ENCODE results near the gene PLK3. TPM values are rescaled to one million over a fixed set of nuclear protein-coding genes. Genes with fewer than 3 reads are reported as not detected.

The PLK3 gene
- total RNA-seq, 2 experiments from 2014 or later = 43.1 to 48.9 TPM

GRCh38 chr1:44780583-44781121 is 19.5 kb upstream of the PLK3 start:
- CTCF ChIA-PET = no interaction called here
- Mint-ChIP-seq H3K27ac (no peak overlapping the region), H3K4me1 (peaks cover 60% of the 10 kb centered on the region), H3K9me3 (ENCODE audit: low read depth) (no peaks in the 10 kb centered on the region), H3K4me3 (no peak overlapping the region), H3K36me3 (peaks cover 63% of the 10 kb centered on the region), H3K27me3 (no peaks in the 10 kb centered on the region)
- ATAC-seq (no peak), DNase-seq (no peak)

- Mint-ChIP-seq H3K4me3 (peak overlapping the region; percentile 68), H3K27me3 (no peaks in the 10 kb centered on the region), H3K36me3 (peaks cover 34% of the 10 kb centered on the region), H3K4me1 (peaks cover 55% of the 10 kb centered on the region), H3K27ac (peak overlapping the region; percentile 84), H3K9me3 (ENCODE audit: low read depth) (no peaks in the 10 kb centered on the region)
- ATAC-seq = no peak
- no peak for DNase-seq
- CTCF ChIA-PET = interaction anchor here (1.0 to 6.9 kb wide), 11 partner anchors 8 to 520 kb away, joined by 3 to 60 read pairs (median 11); partner anchors contain the start of genes DYNLT4, EIF2B3, HECTD3 and PLK3
Measured at GRCh38 chr1:44783697-44784093, 16.5 kb upstream of the PLK3 start.

GRCh38 chr1:44784094-44785028 is 15.8 kb upstream of the PLK3 start:
- peaks cover 28% of the 10 kb centered on the region for H3K36me3 Mint-ChIP-seq
- CTCF ChIA-PET = interaction anchor here (0.6 to 6.9 kb wide), 17 partner anchors 9 to 519 kb away, joined by 3 to 60 read pairs (median 11); partner anchors contain the start of genes BTBD19, DYNLT4, EIF2B3 and HECTD3
- no peaks in the 10 kb centered on the region for H3K9me3 Mint-ChIP-seq (ENCODE audit: low read depth)
- ATAC-seq = peak; percentile 50
- H3K27me3 Mint-ChIP-seq = no peaks in the 10 kb centered on the region
- H3K4me3 Mint-ChIP-seq = peak overlapping the region; percentile 68
- H3K27ac Mint-ChIP-seq = peak overlapping the region; percentile 84
- peaks cover 50% of the 10 kb centered on the region for H3K4me1 Mint-ChIP-seq
- no peak for DNase-seq

- no peaks in the 10 kb centered on the region for H3K9me3 Mint-ChIP-seq (ENCODE audit: low read depth)
- no peaks in the 10 kb centered on the region for H3K27me3 Mint-ChIP-seq
- CTCF ChIA-PET = interaction anchor here (0.6 to 6.9 kb wide), 14 partner anchors 9 to 519 kb away, joined by 3 to 60 read pairs (median 11); partner anchors contain the start of genes BTBD19, DYNLT4, HECTD3 and PLK3
- peak overlapping the region; percentile 78 for H3K27ac Mint-ChIP-seq
- DNase-seq = no peak
- ATAC-seq = no peak
- peaks cover 52% of the 10 kb centered on the region for H3K4me1 Mint-ChIP-seq
- H3K36me3 Mint-ChIP-seq = peaks cover 23% of the 10 kb centered on the region
- H3K4me3 Mint-ChIP-seq = peak overlapping the region; percentile 66
Measured at GRCh38 chr1:44785029-44785380, 15.2 kb upstream of the PLK3 start.

- ATAC-seq (no peak), DNase-seq (no peak)
- Mint-ChIP-seq H3K4me1 (peaks cover 46% of the 10 kb centered on the region), H3K27ac (peak overlapping the region; percentile 78), H3K27me3 (no peaks in the 10 kb centered on the region), H3K9me3 (ENCODE audit: low read depth) (no peaks in the 10 kb centered on the region), H3K4me3 (peak overlapping the region; percentile 66), H3K36me3 (peaks cover 17% of the 10 kb centered on the region)
- CTCF ChIA-PET = interaction anchor here (1.1 to 6.9 kb wide), 15 partner anchors 8 to 518 kb away, joined by 3 to 60 read pairs (median 11); partner anchors contain the start of genes BTBD19, DYNLT4, HECTD3 and PLK3
Measured at GRCh38 chr1:44785501-44786137, 14.6 kb upstream of the PLK3 start.

- CTCF ChIA-PET = interaction anchor here (0.7 to 6.9 kb wide), 19 partner anchors 7 to 228 kb away, joined by 3 to 60 read pairs (median 9); partner anchors contain the start of genes BTBD19, DYNLT4, HECTD3 and PLK3
- Mint-ChIP-seq H3K27me3 (no peaks in the 10 kb centered on the region), H3K36me3 (peaks cover 11% of the 10 kb centered on the region), H3K9me3 (ENCODE audit: low read depth) (no peaks in the 10 kb centered on the region), H3K4me3 (peak overlapping the region; percentile 57), H3K4me1 (peaks cover 44% of the 10 kb centered on the region), H3K27ac (peak overlapping the region; percentile 78)
- ATAC-seq (peak; percentile 67), DNase-seq (peak; percentile 81)
Measured at GRCh38 chr1:44786138-44786840, 13.9 kb upstream of the PLK3 start.

- Mint-ChIP-seq H3K4me3 (peak overlapping the region; percentile 57), H3K9me3 (ENCODE audit: low read depth) (no peaks in the 10 kb centered on the region), H3K27me3 (no peaks in the 10 kb centered on the region), H3K36me3 (peaks cover 5% of the 10 kb centered on the region), H3K4me1 (peaks cover 41% of the 10 kb centered on the region), H3K27ac (peak overlapping the region; percentile 78)
- ATAC-seq (no peak), DNase-seq (no peak)
- CTCF ChIA-PET = interaction anchor here (0.6 to 6.9 kb wide), 15 partner anchors 9 to 534 kb away, joined by 3 to 60 read pairs (median 3); partner anchors contain the start of genes HECTD3, PLK3, RNU5D-1 and RPS8
Measured at GRCh38 chr1:44786841-44787426, 13.2 kb upstream of the PLK3 start.

- H3K27me3 Mint-ChIP-seq = no peaks in the 10 kb centered on the region
- no peaks in the 10 kb centered on the region for H3K9me3 Mint-ChIP-seq (ENCODE audit: low read depth)
- H3K36me3 Mint-ChIP-seq = peaks cover 2% of the 10 kb centered on the region
- peaks cover 41% of the 10 kb centered on the region for H3K4me1 Mint-ChIP-seq
- H3K27ac Mint-ChIP-seq = no peak overlapping the region
- H3K4me3 Mint-ChIP-seq = no peak overlapping the region
- CTCF ChIA-PET = interaction anchor here (0.6 to 6.9 kb wide), 10 partner anchors 9 to 533 kb away, joined by 3 to 60 read pairs (median 6); partner anchors contain the start of genes HECTD3, RNU5D-1, RPS8 and UROD
- ATAC-seq (no peak), DNase-seq (no peak)
Measured at GRCh38 chr1:44787506-44787905, 12.7 kb upstream of the PLK3 start.

- no peaks in the 10 kb centered on the region for H3K9me3 Mint-ChIP-seq (ENCODE audit: low read depth)
- no peak for DNase-seq
- peaks cover 34% of the 10 kb centered on the region for H3K4me1 Mint-ChIP-seq
- H3K4me3 Mint-ChIP-seq = no peak within 1 kb of the TSS
- no peak within 1 kb of the TSS for H3K27ac Mint-ChIP-seq
- ATAC-seq = no peak
- H3K27me3 Mint-ChIP-seq = no peaks in the 10 kb centered on the region
- CTCF ChIA-PET = interaction anchor here (1.1 to 6.9 kb wide), 5 partner anchors 13 to 515 kb away, joined by 3 to 60 read pairs (median 6); partner anchors contain the start of genes RNU5D-1 and RPS8
- no peaks in the 10 kb centered on the region for H3K36me3 Mint-ChIP-seq
Measured at GRCh38 chr1:44788120-44788860, 11.9 kb upstream of the PLK3 start, which contains the start of gene BEST4. Gene BEST4, minus strand, starts transcription at chr1:44788170. Its CDS starts 465 bp downstream, at chr1:44787705.

- DNase-seq (no peak), ATAC-seq (no peak)
- CTCF ChIA-PET = interaction anchor here (0.9 to 2.8 kb wide), 7 partner anchors 8 to 223 kb away, joined by 3 to 14 read pairs (median 7); partner anchors contain the start of genes HECTD3, PLK3 and UROD
- peaks cover 12% of the 10 kb centered on the region for H3K4me1 Mint-ChIP-seq
- no peaks in the 10 kb centered on the region for H3K36me3 Mint-ChIP-seq
- H3K4me3 Mint-ChIP-seq = no peak overlapping the region
- H3K27ac Mint-ChIP-seq = no peak overlapping the region
- no peaks in the 10 kb centered on the region for H3K9me3 Mint-ChIP-seq (ENCODE audit: low read depth)
- H3K27me3 Mint-ChIP-seq = no peaks in the 10 kb centered on the region
Measured at GRCh38 chr1:44790968-44791801, 9.0 kb upstream of the PLK3 start.
